GM12891 (cell line): ENCODE data around the gene BAHCC1.

ENCODE experiments used
- DNase-seq: peaks from one replicate; pipeline ENCODE4 v3.0.0; 2011; ENCODE audit warnings: low spot score; ENCODE audit not compliant: insufficient read length
- FAIRE-seq: peaks from 2 replicates; lab custom pipeline; 2011; peaks lifted over from hg19 to GRCh38; lab: Jason Lieb, UNC
- PAX5 ChIP-seq: IDR thresholded peaks from 2 replicates; pipeline ENCODE4 v1.6.1; 2011; ENCODE audit warnings: low read length, moderate library complexity, mild to moderate bottlenecking; ENCODE audit not compliant: insufficient read depth, severe bottlenecking
- POLR2A ChIP-seq: IDR thresholded peaks from 2 replicates; pipeline ENCODE4 v1.6.1; 2011; ENCODE audit warnings: low read depth, low read length, control low read depth
- POLR2AphosphoS5 ChIP-seq: IDR thresholded peaks from 2 replicates; pipeline ENCODE4 v1.6.1; 2011; ENCODE audit warnings: low read depth, low read length, control low read depth
- POU2F2 ChIP-seq: IDR thresholded peaks from 2 replicates; pipeline ENCODE4 v1.6.1; 2011; ENCODE audit warnings: low read depth, mild to moderate bottlenecking, control low read depth, low read length, moderate library complexity
- SPI1 ChIP-seq: IDR thresholded peaks from 2 replicates; pipeline ENCODE4 v1.6.1; 2011; ENCODE audit warnings: low read depth, low read length, control low read depth
- TAF1 ChIP-seq: IDR thresholded peaks from 2 replicates; pipeline ENCODE4 v1.6.1; 2011; ENCODE audit warnings: low read depth, low read length, control low read depth

The BAHCC1 gene

DNA sequence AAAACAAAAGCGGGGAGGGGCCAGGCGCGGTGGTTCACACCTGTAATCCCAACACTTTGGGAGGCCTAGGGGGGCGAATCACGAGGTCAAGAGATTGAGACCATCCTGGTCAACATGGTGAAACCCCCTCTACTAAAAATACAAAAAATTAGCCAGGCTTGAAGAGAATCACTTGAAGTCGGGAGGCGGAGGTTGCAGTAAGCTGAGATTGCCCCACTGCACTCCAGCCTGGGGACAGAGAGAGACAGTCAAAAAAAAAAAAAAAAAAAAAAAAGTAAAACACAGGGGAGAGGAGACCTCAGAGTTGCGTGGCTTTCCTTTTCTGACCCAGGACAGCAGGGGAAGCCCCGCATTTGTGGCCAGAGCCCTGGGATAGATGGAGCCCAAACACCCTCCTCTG lies 97.4 kb downstream of the BAHCC1 start:
- DNase-seq (no peak), FAIRE-seq (no peak)
- no peak for TF ChIP-seq SPI1
- TF ChIP-seq POLR2AphosphoS5, result no peak
- TF ChIP-seq POU2F2, result no peak
- TF ChIP-seq POLR2A, result no peak
- no peak for TF ChIP-seq TAF1
- TF ChIP-seq PAX5, result no peak

DNA sequence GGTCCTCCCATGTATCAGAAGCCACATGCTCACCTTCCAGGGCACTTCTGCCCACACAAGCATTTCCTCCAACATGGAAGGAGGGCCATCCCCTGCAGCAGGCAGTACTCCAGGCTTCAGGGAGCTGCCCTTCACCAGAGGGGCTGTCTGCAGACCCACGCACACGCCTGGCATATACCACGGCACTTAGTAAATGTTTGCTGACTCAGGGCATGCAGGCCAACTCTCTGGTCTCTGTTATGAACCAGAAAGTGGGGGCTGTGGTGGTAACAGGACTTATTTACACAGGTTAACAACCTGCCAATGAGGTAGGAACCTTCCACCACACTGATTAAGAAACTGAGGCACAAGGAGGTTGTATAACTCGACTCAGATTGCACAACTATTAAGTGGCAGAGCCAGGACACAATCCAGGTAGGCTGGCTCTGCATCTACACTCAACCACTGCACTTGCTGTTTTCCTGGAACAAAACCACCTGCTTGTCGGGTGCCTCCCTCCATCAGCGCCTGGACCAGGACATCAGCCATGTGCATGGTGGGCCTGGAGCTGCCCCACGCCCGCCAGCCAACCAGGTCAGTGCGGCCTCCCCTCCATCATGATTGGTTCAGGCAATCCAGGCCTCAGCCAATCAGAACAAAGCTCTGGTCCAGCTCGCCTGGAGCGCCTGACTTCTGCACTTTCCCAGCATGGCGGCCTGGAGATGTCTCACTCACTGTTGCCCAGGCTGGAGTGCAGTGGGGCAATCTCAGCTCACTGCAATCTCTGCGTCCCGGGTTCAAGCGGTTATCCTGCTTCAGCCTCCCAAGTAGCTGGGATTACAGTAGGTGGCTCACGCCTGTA lies 98.2 kb downstream of the BAHCC1 start:
- TF ChIP-seq POU2F2 (no peak), POLR2A (no peak), POLR2AphosphoS5 (no peak), TAF1 (no peak), SPI1 (no peak), PAX5 (no peak)
- FAIRE-seq, result no peak
- no peak for DNase-seq

DNA sequence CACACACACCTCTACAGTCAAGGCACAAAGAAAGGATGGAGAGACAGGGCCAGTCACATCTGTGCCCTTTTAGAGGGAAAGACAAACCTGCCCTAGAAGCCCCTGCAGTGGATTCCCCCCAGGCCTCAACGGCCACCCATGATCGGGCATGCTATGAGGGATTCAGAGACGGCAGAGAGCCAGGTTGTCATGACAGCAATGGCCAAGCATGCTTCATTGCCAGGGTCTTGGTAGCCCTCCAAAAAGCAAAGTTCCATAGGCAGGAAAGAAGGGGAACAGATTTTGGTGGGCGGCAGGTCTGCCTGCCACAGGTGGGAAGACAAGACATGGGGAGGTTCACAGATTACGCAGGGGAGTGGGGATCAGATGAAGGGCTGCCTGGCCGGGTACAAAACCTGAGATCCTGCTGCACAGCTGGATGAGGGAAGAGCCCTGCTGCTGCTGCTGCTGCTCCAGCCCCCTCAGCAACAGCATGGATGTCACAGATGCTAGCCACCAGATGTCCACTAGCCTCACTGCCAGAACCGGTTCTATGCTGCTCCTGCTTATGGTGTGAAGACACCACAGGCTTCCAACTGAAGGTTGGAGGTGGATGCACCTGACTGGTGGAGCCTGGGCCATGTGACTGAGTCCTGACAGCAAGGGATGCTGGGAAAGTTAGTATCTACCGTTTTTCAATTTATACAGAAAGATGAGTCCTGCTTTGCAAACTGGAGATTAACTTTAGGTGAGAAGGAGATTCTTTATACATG lies 99.5 kb downstream of the BAHCC1 start:
- no peak for DNase-seq
- FAIRE-seq, result peak; percentile 13
- no peak for TF ChIP-seq POU2F2

DNA sequence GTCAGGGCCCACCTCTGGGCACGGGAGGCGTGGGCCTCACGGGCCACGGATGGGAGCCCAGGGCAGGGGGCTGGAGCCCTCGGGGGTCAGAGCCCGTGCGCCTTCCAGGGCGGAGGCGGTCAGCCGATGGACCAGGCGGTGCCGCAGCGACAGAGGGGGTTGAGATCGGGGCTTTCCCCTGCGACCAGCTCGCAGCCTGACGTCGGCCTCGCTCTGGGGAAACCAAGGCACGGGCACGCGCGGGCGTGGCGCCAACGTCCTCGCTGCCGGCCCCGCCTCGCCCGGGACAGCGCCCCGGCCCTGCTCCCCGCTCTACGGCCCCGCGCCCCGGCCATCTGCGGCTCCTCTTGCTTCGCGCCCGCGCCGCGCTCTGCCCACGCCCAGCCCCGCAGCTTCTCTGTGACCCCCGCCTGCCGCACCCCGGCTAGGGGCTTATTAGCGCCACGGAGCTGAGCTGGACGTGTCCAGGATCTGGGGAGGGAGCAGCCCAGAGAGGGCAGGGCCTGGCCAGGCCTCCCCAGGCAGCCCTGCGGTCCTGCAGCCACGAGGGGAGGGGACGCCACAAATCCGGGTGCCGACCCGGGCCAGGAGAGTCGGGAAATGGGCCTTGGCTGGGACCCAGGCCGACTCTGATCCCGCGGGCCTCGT lies 103.8 kb downstream of the BAHCC1 start:
- DNase-seq (no peak), FAIRE-seq (no peak)

DNA sequence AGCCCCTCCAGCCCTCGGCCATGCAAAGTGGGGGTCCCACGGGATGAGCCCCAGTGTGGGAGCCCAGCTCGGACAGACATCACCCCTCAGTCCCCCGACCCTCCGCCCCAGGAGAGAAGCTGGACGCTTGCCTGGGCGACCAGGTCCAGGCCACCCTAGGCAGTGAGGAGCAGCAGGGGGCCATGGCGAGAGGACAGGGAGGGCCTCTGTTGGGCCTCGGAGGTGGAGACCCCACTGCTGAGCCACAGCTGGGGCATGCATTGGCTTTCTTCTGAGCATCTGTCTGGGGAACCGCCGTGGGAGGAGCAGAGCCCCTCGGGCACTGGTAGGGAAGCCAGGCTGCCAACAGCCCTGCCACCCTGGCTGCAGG lies 104.3 kb downstream of the BAHCC1 start:
- DNase-seq (no peak), FAIRE-seq (no peak)
- TF ChIP-seq TAF1, result no peak
- TF ChIP-seq POLR2A, result no peak
- no peak for TF ChIP-seq POU2F2
- TF ChIP-seq SPI1, result no peak
- TF ChIP-seq PAX5, result no peak
- no peak for TF ChIP-seq POLR2AphosphoS5

More for the DNA sequence above, 103.8 kb downstream of the BAHCC1 start:
- no peak for TF ChIP-seq POU2F2
- no peak for TF ChIP-seq POLR2AphosphoS5
- TF ChIP-seq TAF1, result no peak
- no peak for TF ChIP-seq SPI1
- TF ChIP-seq POLR2A, result no peak
- no peak for TF ChIP-seq PAX5

DNA sequence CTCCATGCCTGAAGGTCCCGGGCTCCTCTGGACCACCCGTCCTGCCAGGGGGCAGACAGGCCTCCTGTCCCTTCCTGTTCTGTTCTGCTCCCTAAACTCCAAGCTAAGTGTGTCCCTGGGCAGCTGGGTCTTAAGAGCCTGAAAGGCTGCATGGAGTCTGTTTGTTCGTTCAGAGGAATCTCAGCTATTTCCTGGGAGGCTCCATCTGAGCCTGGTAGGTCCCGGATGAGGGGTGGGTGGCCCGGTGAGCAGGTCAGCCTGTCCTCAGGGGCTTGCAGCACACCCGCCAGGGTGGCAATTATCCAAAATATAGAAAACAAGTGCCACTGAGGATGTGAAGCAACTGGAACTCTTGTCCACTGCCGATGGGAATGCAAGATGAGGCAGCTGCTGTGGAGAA lies 104.8 kb downstream of the BAHCC1 start:
- DNase-seq, result no peak

DNA sequence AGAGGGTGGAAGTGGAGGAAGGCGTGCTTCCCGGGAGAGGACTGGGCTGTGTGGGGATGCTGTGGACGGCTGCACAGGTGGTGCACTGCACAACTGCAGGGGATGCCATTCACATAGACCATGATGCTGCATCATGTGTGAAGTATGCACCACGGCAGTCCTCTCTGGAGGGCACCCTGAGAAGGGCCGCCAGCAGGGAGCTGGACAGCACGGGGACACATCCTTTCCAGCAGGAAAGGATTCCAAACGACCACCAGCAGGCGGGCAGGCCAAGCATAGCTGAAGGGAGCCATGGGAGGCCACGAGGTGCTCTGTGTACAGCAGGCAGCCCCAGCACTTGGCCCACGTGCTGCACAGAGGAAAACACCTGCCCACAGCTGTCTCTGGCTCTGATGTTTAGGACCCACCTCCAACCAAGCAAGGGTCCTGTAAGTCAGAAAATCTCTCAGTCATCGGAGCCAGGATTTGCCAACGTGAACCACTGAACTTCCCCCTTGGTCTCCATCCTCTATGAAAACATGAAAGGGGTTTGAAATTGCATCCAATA lies 107.3 kb downstream of the BAHCC1 start:
- no peak for TF ChIP-seq POLR2A
- TF ChIP-seq POLR2AphosphoS5, result no peak
- no peak for TF ChIP-seq POU2F2
- no peak for TF ChIP-seq TAF1
- no peak for TF ChIP-seq PAX5
- TF ChIP-seq SPI1, result no peak
- DNase-seq (no peak), FAIRE-seq (no peak)

More for the DNA sequence above, 104.8 kb downstream of the BAHCC1 start:
- FAIRE-seq, result no peak
- TF ChIP-seq SPI1 (no peak), POU2F2 (no peak), POLR2AphosphoS5 (no peak), POLR2A (no peak), TAF1 (no peak), PAX5 (no peak)

DNA sequence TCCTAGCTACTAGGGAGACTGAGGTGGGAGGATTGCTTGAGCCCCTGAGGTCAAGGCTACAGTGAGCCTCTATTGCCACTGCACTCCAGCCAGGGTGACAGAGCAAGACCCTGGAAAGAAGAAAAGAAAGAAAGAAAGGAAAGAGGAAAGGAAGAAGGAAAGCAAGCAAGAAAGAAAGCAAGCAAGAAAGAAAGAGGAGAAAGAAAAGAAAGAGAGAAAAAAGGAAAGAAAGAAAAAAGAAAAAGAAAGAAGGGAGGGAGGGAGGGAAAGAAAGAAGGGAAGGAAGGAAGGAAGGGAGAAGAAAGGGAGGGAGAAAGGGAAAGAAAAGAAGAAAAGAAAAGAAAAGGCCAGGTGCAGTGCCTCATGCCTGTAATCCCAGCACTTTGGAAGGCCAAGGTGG lies 108.4 kb downstream of the BAHCC1 start:
- DNase-seq, result no peak
- no peak for FAIRE-seq
- TF ChIP-seq POU2F2 (no peak), PAX5 (no peak), TAF1 (no peak), SPI1 (no peak), POLR2A (no peak), POLR2AphosphoS5 (no peak)

DNA sequence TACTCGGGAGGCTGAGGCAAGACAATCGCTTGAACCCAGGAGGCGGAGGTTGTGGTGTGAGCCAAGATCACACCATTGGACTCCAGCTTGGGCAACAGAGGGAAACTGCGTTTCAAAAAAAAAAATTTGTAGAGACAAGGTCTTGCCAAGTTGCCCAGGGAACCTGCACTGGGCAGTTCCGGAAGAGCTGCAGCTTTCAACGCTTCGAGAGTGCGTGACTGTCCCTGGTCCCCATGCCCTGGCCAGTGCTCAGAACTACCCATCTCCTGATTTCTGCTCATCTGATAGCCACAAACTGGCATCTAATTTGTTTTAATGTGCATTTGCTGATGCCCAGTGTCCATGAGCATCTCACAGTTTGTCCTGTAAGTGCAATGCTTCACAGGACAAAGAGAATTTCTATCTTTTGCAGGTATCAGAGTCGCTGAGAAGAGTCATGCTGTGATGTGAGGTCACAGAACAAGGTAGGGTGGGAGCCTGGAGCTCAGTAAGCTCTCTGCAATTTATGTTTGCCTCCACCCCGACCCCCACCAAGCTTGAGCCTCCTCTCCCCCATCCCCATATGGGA lies 113.5 kb downstream of the BAHCC1 start:
- DNase-seq (no peak), FAIRE-seq (peak; percentile 50)
- TF ChIP-seq TAF1, result no peak
- TF ChIP-seq PAX5, result no peak
- peak; percentile 50; the same call in 1 of the 2 replicates for TF ChIP-seq POU2F2
- TF ChIP-seq POLR2AphosphoS5, result peak; percentile 74
- TF ChIP-seq POLR2A, result peak; percentile 74
- no peak for TF ChIP-seq SPI1

DNA sequence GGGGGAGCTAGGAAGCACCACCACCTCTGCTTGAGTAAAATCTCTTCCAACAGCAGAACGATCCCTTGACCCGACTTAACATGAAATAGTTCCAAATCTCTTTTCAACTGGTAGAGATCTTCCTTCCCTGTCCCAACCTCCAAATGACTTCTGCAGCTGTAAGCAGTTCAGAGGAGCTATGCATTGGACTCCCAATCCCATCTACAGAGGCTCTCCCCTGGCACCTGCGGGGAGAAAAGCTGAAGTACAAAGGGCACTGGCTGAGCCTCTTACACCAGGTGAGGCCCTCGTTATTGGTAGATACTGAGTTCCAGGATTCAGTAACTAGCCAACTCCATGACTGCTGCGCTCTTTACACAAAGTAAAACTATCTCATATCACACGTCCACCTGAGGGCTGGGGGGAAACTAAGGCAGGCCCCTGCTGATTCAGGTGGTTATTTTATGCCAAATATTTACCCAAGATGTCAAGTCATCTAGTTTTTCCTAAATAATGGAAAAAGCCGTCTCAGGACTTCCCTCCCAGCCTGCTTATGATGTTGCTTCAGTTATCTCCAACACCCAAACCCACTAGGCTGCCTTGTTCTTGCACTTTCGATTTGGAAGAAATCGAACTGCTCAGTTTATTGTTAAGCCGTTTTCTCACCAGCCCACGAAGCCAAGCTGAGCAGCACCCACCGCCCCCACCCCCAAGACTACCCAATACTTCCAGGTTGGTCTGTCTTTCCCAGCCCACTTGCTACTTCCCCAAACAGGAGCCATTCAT lies 114.1 kb downstream of the BAHCC1 start:
- DNase-seq, result no peak
- no peak for FAIRE-seq

More for the DNA sequence above, 114.1 kb downstream of the BAHCC1 start:
- TF ChIP-seq POU2F2 (peak; percentile 84; the same call in 1 of the 2 replicates), POLR2A (peak; percentile 81), SPI1 (no peak), TAF1 (0 out of 2 replicates have a peak, but pooled peaks have one; percentile 4), PAX5 (no peak), POLR2AphosphoS5 (peak; percentile 78)
